Measurements from ENCODE around the gene PCDHA8.
A peak's percentile ranks its signal among the peaks of the same experiment; 100 is the strongest.

PCDHA8 gene

DNA sequence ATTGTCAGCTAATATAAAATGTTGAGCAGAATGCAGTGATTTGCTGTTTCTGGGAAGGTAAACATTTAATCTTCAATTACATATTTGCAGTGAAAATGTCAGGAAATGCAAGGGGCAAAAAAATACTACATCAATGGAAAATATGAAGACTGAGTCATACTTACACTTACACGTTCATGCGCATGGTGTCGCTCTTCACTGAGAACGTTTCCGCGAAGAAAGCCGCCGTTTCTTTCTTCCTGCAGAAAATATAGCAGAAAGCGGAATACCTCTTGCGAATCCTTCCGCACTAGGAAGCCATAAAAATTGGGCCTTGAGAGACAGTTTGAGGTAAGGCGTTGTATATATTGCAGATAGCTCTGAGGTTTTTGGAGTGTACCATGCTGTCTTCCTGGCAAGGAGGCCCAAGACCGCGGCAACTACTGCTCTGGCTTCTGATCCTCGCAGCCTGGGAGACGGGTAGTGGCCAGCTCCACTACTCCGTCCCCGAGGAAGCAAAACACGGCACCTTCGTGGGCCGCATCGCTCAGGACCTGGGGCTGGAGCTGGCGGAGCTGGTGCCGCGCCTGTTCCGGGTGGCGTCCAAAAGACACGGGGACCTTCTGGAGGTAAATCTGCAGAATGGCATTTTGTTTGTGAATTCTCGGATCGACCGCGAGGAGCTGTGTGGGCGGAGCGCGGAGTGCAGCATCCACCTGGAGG is 41.1 kb downstream of the PCDHA8 start, which contains the start of gene PCDHA13:
Gene PCDHA13, plus strand, starts transcription at position 236 of the 702 bp plus-strand sequence. Its CDS starts 145 bp downstream, at position 381.
- Histone ChIP-seq H3K9me3 (ENCODE audit: control insufficient read depth, insufficient read depth, low read length) (no peaks in the 10 kb centered on the region), H3K4me3 (ENCODE audit: low read depth, low read length) (peak within 1 kb of the TSS; percentile 36), H3K36me3 (ENCODE audit: control insufficient read depth, insufficient read depth, low read length) (no peaks in the 10 kb centered on the region), H3K27ac (ENCODE audit: low read depth, low read length) (no peak within 1 kb of the TSS), H3K4me1 (ENCODE audit: control insufficient read depth, insufficient read depth, low read length) (no peaks in the 10 kb centered on the region), H3K9ac (ENCODE audit: low read depth, low read length) (no peak within 1 kb of the TSS), H3K27me3 (ENCODE audit: control insufficient read depth, insufficient read depth, low read length) (no peaks in the 10 kb centered on the region)

DNA sequence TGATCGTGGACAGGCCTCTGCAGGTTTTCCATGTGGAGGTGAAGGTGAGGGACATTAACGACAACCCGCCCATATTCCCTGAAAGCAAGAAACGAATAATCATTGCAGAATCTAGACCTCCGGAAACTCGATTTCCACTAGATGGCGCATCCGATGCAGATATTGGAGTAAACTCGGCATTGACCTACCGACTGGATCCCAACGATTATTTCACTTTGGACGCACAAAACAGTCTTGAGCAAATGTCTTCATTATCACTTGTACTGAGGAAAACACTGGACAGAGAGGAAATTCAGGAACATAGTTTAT is 41.6 kb downstream of the PCDHA8 start:
- Histone ChIP-seq H3K9me3 (ENCODE audit: control insufficient read depth, insufficient read depth, low read length) (no peaks in the 10 kb centered on the region), H3K4me3 (ENCODE audit: low read depth, low read length) (peak overlapping the region; percentile 36; the same call in 1 of the 2 replicates), H3K9ac (ENCODE audit: low read depth, low read length) (no peak overlapping the region), H3K27ac (ENCODE audit: low read depth, low read length) (no peak overlapping the region), H3K4me1 (ENCODE audit: control insufficient read depth, insufficient read depth, low read length) (no peaks in the 10 kb centered on the region), H3K27me3 (ENCODE audit: control insufficient read depth, insufficient read depth, low read length) (no peaks in the 10 kb centered on the region), H3K36me3 (ENCODE audit: control insufficient read depth, insufficient read depth, low read length) (no peaks in the 10 kb centered on the region)

DNA sequence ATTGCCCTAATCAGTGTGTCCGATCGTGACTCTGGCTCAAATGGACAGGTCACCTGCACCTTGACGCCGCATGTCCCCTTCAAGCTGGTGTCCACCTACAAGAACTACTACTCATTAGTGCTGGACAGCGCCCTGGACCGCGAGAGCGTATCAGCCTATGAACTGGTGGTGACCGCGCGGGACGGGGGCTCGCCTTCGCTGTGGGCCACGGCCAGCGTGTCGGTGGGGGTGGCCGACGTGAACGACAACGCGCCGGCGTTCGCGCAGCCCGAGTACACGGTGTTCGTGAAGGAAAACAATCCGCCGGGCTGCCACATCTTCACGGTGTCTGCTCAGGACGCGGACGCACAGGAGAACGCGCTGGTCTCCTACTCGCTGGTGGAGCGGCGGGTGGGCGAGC is 42.4 kb downstream of the PCDHA8 start:
- Histone ChIP-seq H3K9me3 (ENCODE audit: control insufficient read depth, insufficient read depth, low read length) (no peaks in the 10 kb centered on the region), H3K27ac (ENCODE audit: low read depth, low read length) (no peak overlapping the region), H3K36me3 (ENCODE audit: control insufficient read depth, insufficient read depth, low read length) (no peaks in the 10 kb centered on the region), H3K9ac (ENCODE audit: low read depth, low read length) (no peak overlapping the region), H3K27me3 (ENCODE audit: control insufficient read depth, insufficient read depth, low read length) (no peaks in the 10 kb centered on the region), H3K4me3 (ENCODE audit: low read depth, low read length) (no peak overlapping the region), H3K4me1 (ENCODE audit: control insufficient read depth, insufficient read depth, low read length) (no peaks in the 10 kb centered on the region)

DNA sequence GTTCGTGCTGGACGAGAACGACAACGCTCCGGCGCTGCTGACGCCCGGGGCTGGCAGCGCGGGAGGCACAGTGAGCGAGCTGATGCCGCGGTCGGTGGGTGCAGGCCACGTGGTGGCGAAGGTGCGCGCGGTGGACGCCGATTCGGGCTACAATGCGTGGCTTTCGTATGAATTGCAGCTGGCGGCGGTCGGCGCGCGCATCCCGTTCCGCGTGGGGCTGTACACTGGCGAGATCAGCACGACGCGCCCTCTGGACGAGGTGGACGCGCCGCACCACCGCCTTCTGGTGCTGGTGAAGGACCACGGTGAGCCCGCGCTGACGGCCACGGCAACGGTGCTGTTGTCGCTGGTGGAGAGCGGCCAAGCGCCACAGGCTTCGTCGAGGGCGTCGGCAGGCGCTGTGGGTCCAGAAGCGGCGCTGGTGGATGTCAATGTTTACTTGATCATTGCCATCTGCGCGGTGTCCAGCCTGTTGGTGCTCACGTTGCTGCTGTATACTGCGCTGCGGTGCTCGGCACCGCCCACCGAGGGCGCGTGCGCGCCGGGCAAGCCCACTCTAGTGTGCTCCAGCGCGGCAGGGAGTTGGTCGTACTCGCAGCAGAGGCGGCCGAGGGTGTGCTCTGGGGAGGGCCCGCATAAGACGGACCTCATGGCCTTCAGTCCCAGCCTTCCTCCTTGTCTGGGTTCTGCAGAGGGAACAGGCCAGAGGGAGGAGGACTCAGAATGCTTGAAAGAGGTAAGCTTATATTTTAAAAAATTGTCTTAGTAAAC is 43.1 kb downstream of the PCDHA8 start:
- no peak overlapping the region for H3K27ac ChIP-seq (ENCODE audit: low read depth, low read length)
- no peaks in the 10 kb centered on the region for H3K4me1 ChIP-seq (ENCODE audit: control insufficient read depth, insufficient read depth, low read length)
- no peak overlapping the region for H3K9ac ChIP-seq (ENCODE audit: low read depth, low read length)
- H3K36me3 ChIP-seq (ENCODE audit: control insufficient read depth, insufficient read depth, low read length) = no peaks in the 10 kb centered on the region
- H3K27me3 ChIP-seq (ENCODE audit: control insufficient read depth, insufficient read depth, low read length) = no peaks in the 10 kb centered on the region
- H3K9me3 ChIP-seq (ENCODE audit: control insufficient read depth, insufficient read depth, low read length) = no peaks in the 10 kb centered on the region
- H3K4me3 ChIP-seq (ENCODE audit: low read depth, low read length) = no peak overlapping the region

Measured in HUES48 (cell line).